ENCODE results near the gene TTLL5.

DNA sequence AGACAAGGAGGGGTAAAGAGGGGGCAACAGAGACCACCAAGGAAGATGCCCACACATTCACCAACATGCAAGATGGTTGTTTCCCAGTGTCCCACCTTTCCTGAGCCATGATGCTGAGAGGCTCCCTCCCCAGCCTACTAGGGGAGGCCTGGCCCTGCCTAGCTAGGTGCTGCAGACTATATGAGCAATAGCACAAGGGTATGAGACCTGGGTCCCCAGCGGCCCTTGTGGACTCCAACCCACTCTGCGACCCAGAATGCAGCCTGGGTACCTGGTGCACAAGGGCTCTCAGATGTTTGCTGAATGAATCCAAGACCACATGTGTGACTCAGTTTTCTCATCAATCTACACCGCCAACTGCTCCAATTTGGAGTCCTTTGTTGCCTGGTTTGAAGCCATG is 306.8 kb downstream of the TTLL5 start:
- TF ChIP-seq CTCF (conservative IDR thresholded peaks at IDR 0.05; ENCODE audit: low read depth, low read length) (no peak), EZH2phosphoT487 (IDR thresholded peaks at IDR 0.05; ENCODE audit: borderline replicate concordance, low read length) (no peak), EZH2 (IDR thresholded peaks at IDR 0.05; ENCODE audit: low read length, unreplicated experiment) (no peak)

All from PC-3 (cell line).